HEK293 (cell line): ENCODE measurements around the gene ARID3A.

Experiments
- CTCF ChIP-seq: fragments of 450-650 bp; formaldehyde crosslinking; IDR thresholded peaks from 2 replicates; pipeline ENCODE4 v1.5.1; 2016; ENCODE audit warnings: missing biosample characterization, missing genetic modification characterization
- KLF16 ChIP-seq: fragments of 450-650 bp; formaldehyde crosslinking; IDR thresholded peaks from 2 replicates; pipeline ENCODE4 v1.5.1; 2017; ENCODE audit warnings: missing biosample characterization, missing genetic modification characterization
- OSR2 ChIP-seq: fragments of 450-650 bp; formaldehyde crosslinking; IDR thresholded peaks from 2 replicates; pipeline ENCODE4 v1.5.1; 2016; ENCODE audit warnings: missing biosample characterization, missing genetic modification characterization
- PBX3 ChIP-seq: sonication (generic); formaldehyde crosslinking; IDR thresholded peaks from 2 replicates; pipeline ENCODE4 v1.8.1; 2022; ENCODE audit warnings: mild to moderate bottlenecking, moderate library complexity, missing genetic modification reagents
- WT1 ChIP-seq: fragments of 450-650 bp; formaldehyde crosslinking; IDR thresholded peaks from 2 replicates; pipeline ENCODE4 v1.5.1; 2016; ENCODE audit warnings: missing biosample characterization, missing genetic modification characterization
- ZBTB11 ChIP-seq: fragments of 450-650 bp; formaldehyde crosslinking; conservative IDR thresholded peaks from 2 replicates; pipeline ENCODE4 v1.5.1; 2016; ENCODE audit warnings: low read depth, missing biosample characterization, missing genetic modification characterization
- ZBTB17 ChIP-seq: fragments of 450-650 bp; formaldehyde crosslinking; IDR thresholded peaks from 2 replicates; pipeline ENCODE4 v1.5.1; 2016; ENCODE audit warnings: missing biosample characterization, missing genetic modification characterization
- ZBTB7A ChIP-seq: fragments of 450-650 bp; formaldehyde crosslinking; IDR thresholded peaks from 2 replicates; pipeline ENCODE4 v1.5.1; 2016; ENCODE audit warnings: low read depth, missing biosample characterization, missing genetic modification characterization
- ZNF140 ChIP-seq: fragments of 450-650 bp; formaldehyde crosslinking; IDR thresholded peaks from 2 replicates; pipeline ENCODE4 v1.5.1; 2016; ENCODE audit warnings: missing biosample characterization, missing genetic modification characterization
- ZNF175 ChIP-seq: fragments of 450-650 bp; formaldehyde crosslinking; IDR thresholded peaks from 2 replicates; pipeline ENCODE4 v1.5.1; 2016; ENCODE audit warnings: missing biosample characterization, missing genetic modification characterization
- ZNF184 ChIP-seq: fragments of 450-650 bp; IDR thresholded peaks from 2 replicates; pipeline ENCODE4 v1.5.1; 2018; ENCODE audit warnings: missing biosample characterization, mild to moderate bottlenecking, missing genetic modification characterization
- ZNF214 ChIP-seq: fragments of 450-650 bp; formaldehyde crosslinking; IDR thresholded peaks from 2 replicates; pipeline ENCODE4 v1.5.1; 2017; ENCODE audit warnings: missing biosample characterization, mild to moderate bottlenecking, missing genetic modification characterization, borderline replicate concordance
- ZNF239 ChIP-seq: fragments of 450-650 bp; formaldehyde crosslinking; IDR thresholded peaks from 2 replicates; pipeline ENCODE4 v1.5.1; 2016; ENCODE audit warnings: missing biosample characterization, missing genetic modification characterization
- ZNF341 ChIP-seq: fragments of 450-650 bp; formaldehyde crosslinking; IDR thresholded peaks from 2 replicates; pipeline ENCODE4; 2016; ENCODE audit warnings: low read depth, missing biosample characterization, missing genetic modification characterization
- ZNF37A ChIP-seq: fragments of 450-650 bp; IDR thresholded peaks from 2 replicates; pipeline ENCODE4 v1.5.1; 2018; ENCODE audit warnings: missing biosample characterization, missing genetic modification characterization
- ZNF426 ChIP-seq: fragments of 450-650 bp; formaldehyde crosslinking; IDR thresholded peaks from 2 replicates; pipeline ENCODE4 v1.5.1; 2017; ENCODE audit warnings: missing biosample characterization, missing genetic modification characterization, mild to moderate bottlenecking, inconsistent platforms, moderate library complexity
- ZNF473 ChIP-seq: fragments of 450-650 bp; formaldehyde crosslinking; IDR thresholded peaks from 2 replicates; pipeline ENCODE4 v1.5.1; 2017; ENCODE audit warnings: missing biosample characterization, missing genetic modification characterization
- ZNF488 ChIP-seq: fragments of 450-650 bp; formaldehyde crosslinking; IDR thresholded peaks from 2 replicates; pipeline ENCODE4 v1.5.1; 2016; ENCODE audit warnings: missing biosample characterization, missing genetic modification characterization
- ZNF501 ChIP-seq: fragments of 450-650 bp; formaldehyde crosslinking; IDR thresholded peaks from 2 replicates; pipeline ENCODE4 v1.5.1; 2016; ENCODE audit warnings: missing biosample characterization, missing genetic modification characterization
- ZNF529 ChIP-seq: fragments of 450-650 bp; formaldehyde crosslinking; IDR thresholded peaks from 2 replicates; pipeline ENCODE4 v1.5.1; 2017; ENCODE audit warnings: missing genetic modification characterization, missing biosample characterization; ENCODE audit not compliant: insufficient replicate concordance
- ZNF670 ChIP-seq: fragments of 450-650 bp; formaldehyde crosslinking; IDR thresholded peaks from 2 replicates; pipeline ENCODE4 v1.5.1; 2016; ENCODE audit warnings: missing biosample characterization, missing genetic modification characterization, low read depth
- ZNF791 ChIP-seq: fragments of 450-650 bp; formaldehyde crosslinking; IDR thresholded peaks from 2 replicates; pipeline ENCODE4 v1.5.1; 2016; ENCODE audit warnings: missing biosample characterization, missing genetic modification characterization
- TF ChIP-seq, protein P1 (sequence below): fragments of 450-650 bp; formaldehyde crosslinking; IDR thresholded peaks from 2 replicates; pipeline ENCODE4 v1.5.1; 2016; ENCODE audit warnings: missing biosample characterization, missing genetic modification characterization
- TF ChIP-seq, protein P2 (sequence below): fragments of 450-650 bp; formaldehyde crosslinking; IDR thresholded peaks from 2 replicates; pipeline ENCODE4 v1.5.1; 2016; ENCODE audit warnings: missing biosample characterization, missing genetic modification characterization
- TF ChIP-seq, protein P3 (sequence below): fragments of 450-650 bp; formaldehyde crosslinking; IDR thresholded peaks from 2 replicates; pipeline ENCODE4 v1.5.1; 2016; ENCODE audit warnings: missing biosample characterization, missing genetic modification characterization, low read depth

ARID3A gene

DNA sequence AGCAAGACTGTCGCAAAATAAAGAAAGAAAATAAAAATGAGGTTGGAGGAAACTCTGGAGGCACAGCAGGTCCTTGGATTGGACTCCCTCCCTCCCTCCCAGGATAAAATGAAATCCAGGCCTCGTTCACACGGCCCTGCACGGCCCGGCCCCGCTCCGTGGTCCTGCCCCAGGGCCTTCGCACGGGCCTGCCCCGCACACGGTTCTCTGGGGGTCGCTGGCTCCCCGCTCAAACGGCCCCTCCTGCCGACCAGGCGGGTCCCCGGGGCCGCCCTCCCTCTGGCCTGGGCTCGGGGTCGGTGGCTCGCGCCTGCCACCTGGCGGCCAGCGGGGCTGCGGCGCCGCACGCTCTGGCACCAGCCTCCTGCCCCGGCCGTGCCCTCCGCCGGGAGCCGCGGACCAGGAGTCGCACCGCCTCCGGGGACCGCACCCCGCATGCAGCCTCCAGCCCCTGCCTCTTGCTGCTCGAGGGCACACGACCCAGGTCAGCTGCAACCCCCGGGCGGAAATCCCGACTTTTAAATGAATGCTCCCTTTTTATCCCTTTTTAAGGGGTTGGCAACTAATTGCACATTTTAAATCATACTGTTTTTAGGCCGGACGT, 56.8 kb downstream of the ARID3A start (continued):
- TF ChIP-seq ZNF184 (peak; percentile 72; the same call in 1 of the 2 replicates), ZNF175 (no peak), ZNF670 (tag by site-specific recombination) (no peak), ZNF214 (no peak), ZBTB7A (tag by site-specific recombination) (no peak; the same call in 1 of the 2 replicates), ZNF529 (no peak), KLF16 (tag by site-specific recombination) (no peak), ZNF488 (tag by site-specific recombination) (no peak), ZNF140 (tag by site-specific recombination) (no peak), ZNF341 (tag by site-specific recombination) (peak; percentile 89), OSR2 (tag by site-specific recombination) (peak; percentile 21; the same call in 1 of the 2 replicates), PBX3 (CRISPR knock-in tag) (no peak), ZNF473 (tag by site-specific recombination) (no peak), WT1 (no peak; the same call in 1 of the 2 replicates), ZNF426 (tag by site-specific recombination) (no peak), ZBTB17 (no peak), ZNF791 (tag by site-specific recombination) (no peak), ZBTB11 (tag by site-specific recombination) (0 out of 2 replicates have a peak, but pooled peaks have one; percentile 18), CTCF (tag by site-specific recombination) (peak; percentile 42; the same call in 1 of the 2 replicates), ZNF239 (no peak), ZNF37A (tag by site-specific recombination) (peak; percentile 28; the same call in 1 of the 2 replicates), ZNF501 (tag by site-specific recombination) (no peak)
- TF ChIP-seq, protein P1, sequence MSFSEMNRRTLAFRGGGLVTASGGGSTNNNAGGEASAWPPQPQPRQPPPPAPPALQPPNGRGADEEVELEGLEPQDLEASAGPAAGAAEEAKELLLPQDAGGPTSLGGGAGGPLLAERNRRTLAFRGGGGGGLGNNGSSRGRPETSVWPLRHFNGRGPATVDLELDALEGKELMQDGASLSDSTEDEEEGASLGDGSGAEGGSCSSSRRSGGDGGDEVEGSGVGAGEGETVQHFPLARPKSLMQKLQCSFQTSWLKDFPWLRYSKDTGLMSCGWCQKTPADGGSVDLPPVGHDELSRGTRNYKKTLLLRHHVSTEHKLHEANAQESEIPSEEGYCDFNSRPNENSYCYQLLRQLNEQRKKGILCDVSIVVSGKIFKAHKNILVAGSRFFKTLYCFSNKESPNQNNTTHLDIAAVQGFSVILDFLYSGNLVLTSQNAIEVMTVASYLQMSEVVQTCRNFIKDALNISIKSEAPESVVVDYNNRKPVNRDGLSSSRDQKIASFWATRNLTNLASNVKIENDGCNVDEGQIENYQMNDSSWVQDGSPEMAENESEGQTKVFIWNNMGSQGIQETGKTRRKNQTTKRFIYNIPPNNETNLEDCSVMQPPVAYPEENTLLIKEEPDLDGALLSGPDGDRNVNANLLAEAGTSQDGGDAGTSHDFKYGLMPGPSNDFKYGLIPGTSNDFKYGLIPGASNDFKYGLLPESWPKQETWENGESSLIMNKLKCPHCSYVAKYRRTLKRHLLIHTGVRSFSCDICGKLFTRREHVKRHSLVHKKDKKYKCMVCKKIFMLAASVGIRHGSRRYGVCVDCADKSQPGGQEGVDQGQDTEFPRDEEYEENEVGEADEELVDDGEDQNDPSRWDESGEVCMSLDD (tag by site-specific recombination) = 0 out of 2 replicates have a peak, but pooled peaks have one; percentile 42
- TF ChIP-seq, protein P2, sequence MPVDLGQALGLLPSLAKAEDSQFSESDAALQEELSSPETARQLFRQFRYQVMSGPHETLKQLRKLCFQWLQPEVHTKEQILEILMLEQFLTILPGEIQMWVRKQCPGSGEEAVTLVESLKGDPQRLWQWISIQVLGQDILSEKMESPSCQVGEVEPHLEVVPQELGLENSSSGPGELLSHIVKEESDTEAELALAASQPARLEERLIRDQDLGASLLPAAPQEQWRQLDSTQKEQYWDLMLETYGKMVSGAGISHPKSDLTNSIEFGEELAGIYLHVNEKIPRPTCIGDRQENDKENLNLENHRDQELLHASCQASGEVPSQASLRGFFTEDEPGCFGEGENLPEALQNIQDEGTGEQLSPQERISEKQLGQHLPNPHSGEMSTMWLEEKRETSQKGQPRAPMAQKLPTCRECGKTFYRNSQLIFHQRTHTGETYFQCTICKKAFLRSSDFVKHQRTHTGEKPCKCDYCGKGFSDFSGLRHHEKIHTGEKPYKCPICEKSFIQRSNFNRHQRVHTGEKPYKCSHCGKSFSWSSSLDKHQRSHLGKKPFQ (tag by site-specific recombination) = no peak
- TF ChIP-seq, protein P3, sequence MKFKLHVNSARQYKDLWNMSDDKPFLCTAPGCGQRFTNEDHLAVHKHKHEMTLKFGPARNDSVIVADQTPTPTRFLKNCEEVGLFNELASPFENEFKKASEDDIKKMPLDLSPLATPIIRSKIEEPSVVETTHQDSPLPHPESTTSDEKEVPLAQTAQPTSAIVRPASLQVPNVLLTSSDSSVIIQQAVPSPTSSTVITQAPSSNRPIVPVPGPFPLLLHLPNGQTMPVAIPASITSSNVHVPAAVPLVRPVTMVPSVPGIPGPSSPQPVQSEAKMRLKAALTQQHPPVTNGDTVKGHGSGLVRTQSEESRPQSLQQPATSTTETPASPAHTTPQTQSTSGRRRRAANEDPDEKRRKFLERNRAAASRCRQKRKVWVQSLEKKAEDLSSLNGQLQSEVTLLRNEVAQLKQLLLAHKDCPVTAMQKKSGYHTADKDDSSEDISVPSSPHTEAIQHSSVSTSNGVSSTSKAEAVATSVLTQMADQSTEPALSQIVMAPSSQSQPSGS = no peak
